HG02678 (cell line): ENCODE data around the gene FNDC3A.
"Not testable (repeated sequence)": the region's sequence is repeated elsewhere in the genome, so short reads cannot be mapped to it uniquely, and the experiment has no call there.

Experiments
- ATAC-seq: cut with Tn5 transposase; IDR thresholded peaks from one replicate; pipeline ENCODE4 v1.9.1; 2021; ENCODE audit warnings: mild to moderate bottlenecking, moderate library complexity; ENCODE audit not compliant: unreplicated experiment

The FNDC3A gene

GRCh38 chr13:49082653-49083536 is 107.2 kb downstream of the FNDC3A start:
- no peak for ATAC-seq

DNA sequence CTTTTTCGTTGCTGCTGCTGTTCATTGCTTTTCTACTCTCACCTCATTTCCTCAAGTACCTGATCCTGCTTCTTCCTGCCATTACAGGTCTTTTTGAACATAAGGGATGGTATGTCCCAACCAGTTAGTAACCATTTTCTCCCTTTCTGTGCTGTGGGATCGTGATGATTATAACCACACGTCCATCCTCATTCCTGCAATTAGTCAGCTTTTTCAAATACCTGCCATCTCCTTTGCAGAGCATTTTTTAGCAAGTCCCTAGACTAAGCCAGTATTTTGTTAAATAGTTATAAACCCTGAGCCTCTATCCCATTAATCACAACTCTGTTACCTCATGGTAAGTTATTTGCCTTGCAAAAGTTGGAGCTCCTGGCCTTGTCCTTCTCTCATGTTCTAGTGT is 109.2 kb downstream of the FNDC3A start:
- ATAC-seq, result no peak

GRCh38 chr13:49086722-49087121 is 111.0 kb downstream of the FNDC3A start:
- ATAC-seq, result no peak

- ATAC-seq, result no peak
Measured at GRCh38 chr13:49093376-49093775, 117.7 kb downstream of the FNDC3A start.

GRCh38 chr13:49097374-49097773 is 121.7 kb downstream of the FNDC3A start:
- ATAC-seq, result no peak

- ATAC-seq, result no peak
Measured at GRCh38 chr13:49098198-49098597, 122.5 kb downstream of the FNDC3A start.

GRCh38 chr13:49098771-49099512 is 123.2 kb downstream of the FNDC3A start:
- no peak for ATAC-seq

DNA sequence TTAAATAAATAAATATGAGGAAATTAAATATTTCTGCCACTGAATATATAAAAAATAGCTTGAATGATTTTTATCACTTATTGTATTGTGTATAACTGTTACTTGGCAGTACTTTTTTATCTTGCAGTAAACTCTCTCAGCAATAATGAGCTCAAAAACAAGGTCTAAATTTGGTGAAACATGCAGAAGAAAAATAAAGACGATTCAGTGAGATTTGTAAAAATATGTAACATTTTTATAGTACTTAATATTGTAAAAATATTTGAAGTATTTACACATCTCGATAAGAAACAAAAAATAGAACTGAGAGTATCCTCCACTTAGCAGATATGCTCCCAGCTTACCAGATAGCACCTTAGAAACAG is 123.8 kb downstream of the FNDC3A start:
- ATAC-seq, result no peak

DNA sequence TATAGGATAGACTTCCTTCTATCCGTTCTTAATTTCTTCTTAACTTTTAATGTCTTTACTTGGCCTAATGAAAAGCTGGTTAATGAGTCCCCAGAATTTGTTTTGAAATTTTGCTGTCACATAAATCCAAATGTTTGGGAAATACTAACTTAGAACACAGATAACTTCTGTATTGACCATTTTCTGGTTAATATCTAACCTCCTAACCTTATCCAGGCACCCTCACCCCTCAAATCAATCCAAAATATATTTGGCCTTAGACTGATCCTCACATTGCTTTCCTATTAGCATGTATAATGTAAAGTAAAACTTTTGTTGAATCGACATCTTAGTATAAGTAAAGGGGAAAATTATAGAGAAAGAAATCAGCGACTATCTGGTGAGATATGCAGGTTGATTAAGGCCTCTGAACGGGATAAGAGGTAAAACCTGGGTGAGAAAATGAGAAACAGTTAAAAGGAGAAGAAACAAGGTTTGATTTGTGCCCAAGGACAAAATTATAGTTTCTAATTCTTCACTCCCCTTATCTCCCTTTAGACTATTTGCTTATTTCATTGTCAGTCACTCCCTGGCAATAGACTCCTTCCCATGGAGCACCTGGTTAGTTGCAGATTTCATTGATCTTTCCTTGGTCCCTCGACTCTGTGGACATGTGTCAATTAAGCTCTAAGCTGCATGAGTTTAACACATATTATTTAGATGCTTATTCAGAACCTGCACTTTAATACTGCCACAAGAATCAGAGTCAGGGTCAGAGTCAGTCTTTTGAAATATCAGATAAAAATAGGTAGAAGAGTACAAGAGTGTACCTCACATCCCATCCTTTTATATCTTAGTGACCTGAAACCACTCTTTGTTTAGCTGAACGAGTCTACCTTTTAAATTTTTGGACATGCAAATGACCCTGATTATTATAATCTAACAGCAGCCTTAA is 125.2 kb downstream of the FNDC3A start:
- no peak for ATAC-seq

DNA sequence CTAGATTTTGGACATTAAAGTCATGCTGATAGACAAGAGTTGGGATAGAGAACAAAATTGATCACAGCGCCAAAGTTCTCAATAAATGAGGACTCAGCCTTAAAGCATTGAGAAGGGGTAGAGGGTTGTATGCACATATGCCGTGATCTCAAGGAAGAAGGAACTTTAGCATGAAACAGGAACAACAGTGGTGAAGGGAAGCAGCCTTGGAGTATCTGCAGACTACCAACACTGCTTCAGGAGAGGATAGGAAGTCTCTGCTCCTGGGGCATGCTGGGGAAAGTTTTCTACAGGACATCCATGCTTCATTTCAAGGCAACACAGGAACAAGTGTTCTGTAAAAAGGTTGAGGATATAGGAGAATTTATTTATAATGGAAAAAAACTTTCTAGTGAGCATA is 132.5 kb downstream of the FNDC3A start:
- ATAC-seq, result no peak

DNA sequence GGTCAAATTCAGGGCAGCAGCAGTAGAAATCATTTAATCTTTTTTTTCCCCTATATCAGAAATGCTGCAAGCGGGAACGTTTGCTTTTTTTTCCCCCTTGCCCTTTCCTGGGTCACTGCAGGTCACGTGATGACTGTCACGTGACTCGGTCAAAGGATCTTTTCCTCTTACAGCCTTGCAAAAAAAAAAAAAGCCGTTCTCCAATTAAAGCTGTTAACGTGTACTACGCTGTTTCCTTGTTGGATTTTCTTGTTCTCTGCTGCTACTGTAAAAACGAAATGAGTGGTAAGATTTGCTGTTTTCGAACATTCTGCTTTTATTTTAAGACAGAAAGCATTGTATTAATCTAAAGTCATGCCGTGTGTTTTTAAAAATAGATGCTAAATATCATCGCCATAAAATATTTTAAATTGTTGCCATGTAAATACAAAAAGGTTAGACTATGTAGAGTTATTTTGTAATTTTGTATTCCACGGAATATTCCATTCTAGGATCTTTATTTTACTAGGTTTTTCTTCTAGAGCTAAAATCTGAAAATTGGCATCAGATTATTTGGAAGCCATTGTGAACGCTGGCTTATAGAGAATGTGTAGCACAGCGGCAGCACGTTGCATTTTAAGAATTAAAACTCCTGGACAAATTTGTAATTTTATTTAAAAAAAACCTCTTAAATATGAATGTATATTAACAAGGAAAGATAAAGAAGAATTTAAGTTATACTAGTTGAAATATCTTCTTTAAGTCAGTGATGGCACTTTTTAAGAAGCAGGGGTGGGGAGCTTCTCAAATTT is 134.6 kb downstream of the FNDC3A start:
- ATAC-seq, result no peak

DNA sequence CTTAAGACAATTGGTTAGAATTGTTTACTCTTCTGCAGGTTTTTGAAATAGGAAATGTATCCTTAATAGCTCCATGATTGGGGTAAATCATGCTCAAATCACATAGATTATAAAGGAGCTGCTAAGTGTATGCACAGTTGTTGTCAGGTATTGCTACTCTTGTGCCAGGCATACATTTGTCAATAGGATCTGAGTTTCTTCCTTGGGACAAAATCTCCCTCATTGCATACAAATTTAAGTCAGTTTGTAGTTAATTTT is 135.1 kb downstream of the FNDC3A start:
- no peak for ATAC-seq

DNA sequence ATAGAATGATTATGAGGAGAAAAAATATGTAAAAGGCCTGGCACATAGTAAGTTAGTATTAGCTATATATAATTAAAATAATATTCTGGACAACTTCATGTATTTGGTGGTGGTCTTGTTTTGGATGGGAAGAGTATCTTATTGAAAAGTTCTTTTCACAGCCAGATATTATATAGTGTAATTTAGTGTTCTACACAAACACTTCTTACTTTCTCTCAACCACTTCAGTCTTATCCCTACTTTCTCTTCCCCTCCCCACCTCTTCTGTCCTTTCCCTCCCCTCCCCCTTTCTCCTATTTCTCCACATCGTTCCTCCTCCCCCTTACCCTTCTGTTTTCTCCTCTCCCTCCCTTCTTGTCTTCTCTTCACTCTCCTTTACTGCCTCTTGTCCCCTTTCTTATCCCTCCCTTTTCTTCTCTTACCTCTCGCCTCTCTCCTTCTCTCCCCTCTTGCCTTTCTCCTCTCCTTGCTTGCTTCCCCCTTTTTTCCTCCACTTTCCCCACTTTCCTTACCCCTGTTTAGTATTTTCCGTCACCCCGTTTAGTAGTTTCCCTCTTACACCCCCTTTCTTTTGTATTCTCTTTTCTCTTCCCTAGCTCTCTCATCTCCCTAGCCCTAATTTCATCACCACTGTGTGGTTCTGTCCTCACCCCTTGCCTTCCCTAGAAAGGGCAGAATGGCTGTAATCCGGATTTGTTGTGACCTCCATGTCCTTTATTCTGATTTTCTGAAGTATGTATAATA is 137.2 kb downstream of the FNDC3A start:
- ATAC-seq, result no peak

GRCh38 chr13:49113526-49114286 is 138.0 kb downstream of the FNDC3A start:
- ATAC-seq, result no peak

GRCh38 chr13:49116873-49117272 is 141.2 kb downstream of the FNDC3A start:
- no peak for ATAC-seq

DNA sequence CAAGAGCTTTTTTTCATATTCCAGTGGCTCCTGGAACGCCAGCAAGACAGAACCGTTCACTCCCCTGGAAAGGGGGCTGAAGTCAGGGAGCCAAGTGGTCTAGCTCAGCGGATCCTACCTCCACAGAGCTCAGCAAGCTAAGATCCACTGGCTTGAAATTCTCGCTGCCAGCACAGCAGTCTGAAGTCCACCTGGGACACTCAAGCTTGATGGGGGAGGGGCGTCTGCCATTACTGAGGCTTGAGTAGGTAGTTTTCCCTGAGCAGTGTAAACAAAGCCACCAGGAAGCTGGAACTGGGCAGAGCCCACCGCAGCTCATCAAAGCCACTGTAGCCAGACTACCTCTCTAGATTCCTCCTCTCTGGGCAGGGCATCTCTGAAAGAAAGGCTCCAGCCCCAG is 142.7 kb downstream of the FNDC3A start:
- ATAC-seq, result not testable (repeated sequence)

- ATAC-seq, result no peak
Measured at GRCh38 chr13:49124693-49125304, 149.1 kb downstream of the FNDC3A start.

DNA sequence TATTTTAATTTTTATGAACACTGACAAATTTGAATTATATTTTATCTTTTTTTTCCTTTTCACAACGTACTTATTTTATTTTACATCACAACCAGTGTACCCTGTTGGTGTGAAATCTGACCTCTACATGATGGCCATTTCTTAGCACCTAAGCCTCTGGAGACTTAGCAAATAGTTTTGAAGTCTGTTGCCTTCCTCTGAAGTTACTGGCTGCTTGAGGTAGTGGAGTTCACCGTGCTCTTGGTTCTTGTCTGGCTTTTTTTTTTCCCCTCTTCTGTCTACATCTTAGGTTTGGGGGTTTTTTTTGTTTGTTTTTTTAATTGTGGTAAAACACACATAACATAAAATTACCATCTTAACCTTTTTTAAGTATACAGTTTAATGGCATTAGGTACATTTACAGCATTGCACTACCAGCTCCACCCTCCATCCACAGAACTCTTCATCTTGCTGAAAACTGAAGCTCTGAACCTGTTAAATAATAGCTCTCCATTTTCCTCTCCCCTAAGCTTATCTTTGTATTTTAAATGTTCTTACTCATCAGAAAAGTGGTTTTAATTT is 150.3 kb downstream of the FNDC3A start:
- ATAC-seq, result no peak
